ENCODE data around the gene CALY. TPM values are rescaled to one million over a fixed set of nuclear protein-coding genes. Genes with fewer than 3 reads are reported as not detected.

CALY gene
- total RNA-seq, 1 experiment from 2014 or later = not detected

GRCh38 chr10:133298466-133298865 is 38.2 kb downstream of the CALY start:
- Mint-ChIP-seq H3K4me1 (ENCODE audit: low read depth, unreplicated experiment) (no peaks in the 10 kb centered on the region), H3K4me3 (ENCODE audit: unreplicated experiment) (no peak overlapping the region), H3K9me3 (ENCODE audit: unreplicated experiment) (no peaks in the 10 kb centered on the region), H3K36me3 (ENCODE audit: insufficient read depth, unreplicated experiment) (peaks cover 85% of the 10 kb centered on the region), H3K27me3 (ENCODE audit: insufficient read depth, unreplicated experiment) (no peaks in the 10 kb centered on the region), H3K27ac (ENCODE audit: unreplicated experiment) (no peak overlapping the region)
- no peak for TF ChIP-seq CTCF (IDR thresholded peaks at IDR 0.05; ENCODE audit: insufficient read depth in 1 of 2, low read depth in 1 of 2, low read length in 1 of 2, severe bottlenecking in 1 of 2, unreplicated experiment in 1 of 2)
- H3K27me3 ChIP-seq (replicated peaks; ENCODE audit: control insufficient read depth, insufficient read depth, low read length) = no peaks in the 10 kb centered on the region
- intact Hi-C loops (cut with micrococcal nuclease; ENCODE audit: unreplicated experiment) = no loop called here
- H3K36me3 ChIP-seq (ENCODE audit: control insufficient read depth, insufficient read depth, low read length) = peaks cover 6% of the 10 kb centered on the region; the same call in 1 of the 2 replicates
- no TSS peak for BruUV-seq (replicated peaks)
- ChIA-PET CTCF (interaction anchor here (1.3 kb wide), 1 partner anchor 9 kb away, joined by 5 read pairs; no protein-coding TSS in a partner anchor), POLR2A (no interaction called here)
- H3K4me3 ChIP-seq (ENCODE audit: low read depth, low read length) = no peak overlapping the region
- H3K4me1 ChIP-seq = no peaks in the 10 kb centered on the region
- H3K9me3 ChIP-seq = no peaks in the 10 kb centered on the region
- DNase-seq = no peak

GRCh38 chr10:133297504-133297903 is 39.2 kb downstream of the CALY start:
- no peak for TF ChIP-seq CTCF (IDR thresholded peaks at IDR 0.05; ENCODE audit: insufficient read depth in 1 of 2, low read depth in 1 of 2, low read length in 1 of 2, severe bottlenecking in 1 of 2, unreplicated experiment in 1 of 2)
- H3K4me3 Mint-ChIP-seq (ENCODE audit: unreplicated experiment) = no peak overlapping the region
- H3K4me3 ChIP-seq (ENCODE audit: low read depth, low read length) = no peak overlapping the region
- peaks cover 7% of the 10 kb centered on the region for H3K36me3 ChIP-seq (ENCODE audit: control insufficient read depth, insufficient read depth, low read length)
- H3K9me3 Mint-ChIP-seq (ENCODE audit: unreplicated experiment) = no peaks in the 10 kb centered on the region
- no peak for DNase-seq
- H3K4me1 ChIP-seq = no peaks in the 10 kb centered on the region
- ChIA-PET POLR2A (no interaction called here), CTCF (no interaction called here)
- no peak overlapping the region for H3K27ac Mint-ChIP-seq (ENCODE audit: unreplicated experiment)
- H3K36me3 Mint-ChIP-seq (ENCODE audit: insufficient read depth, unreplicated experiment) = peaks cover 80% of the 10 kb centered on the region
- no peaks in the 10 kb centered on the region for H3K27me3 Mint-ChIP-seq (ENCODE audit: insufficient read depth, unreplicated experiment)
- no peaks in the 10 kb centered on the region for H3K27me3 ChIP-seq (replicated peaks; ENCODE audit: control insufficient read depth, insufficient read depth, low read length)
- H3K9me3 ChIP-seq = no peaks in the 10 kb centered on the region
- no TSS peak for BruUV-seq (replicated peaks)
- intact Hi-C loops (cut with micrococcal nuclease; ENCODE audit: unreplicated experiment) = no loop called here
- H3K4me1 Mint-ChIP-seq (ENCODE audit: low read depth, unreplicated experiment) = no peaks in the 10 kb centered on the region

GRCh38 chr10:133295426-133296320 is 41.0 kb downstream of the CALY start:
- no peaks in the 10 kb centered on the region for H3K9me3 Mint-ChIP-seq (ENCODE audit: unreplicated experiment)
- H3K27me3 Mint-ChIP-seq (ENCODE audit: insufficient read depth, unreplicated experiment) = no peaks in the 10 kb centered on the region
- Histone ChIP-seq H3K27me3 (replicated peaks; ENCODE audit: control insufficient read depth, insufficient read depth, low read length) (no peaks in the 10 kb centered on the region), H3K36me3 (ENCODE audit: control insufficient read depth, insufficient read depth, low read length) (peaks cover 6% of the 10 kb centered on the region), H3K9me3 (no peaks in the 10 kb centered on the region), H3K4me1 (no peaks in the 10 kb centered on the region), H3K4me3 (ENCODE audit: low read depth, low read length) (no peak overlapping the region)
- CTCF ChIA-PET = interaction anchor here (1.0 kb wide), 1 partner anchor 34 kb away, joined by 3 read pairs; no protein-coding TSS in a partner anchor
- TF ChIP-seq CTCF (IDR thresholded peaks at IDR 0.05; ENCODE audit: insufficient read depth in 1 of 2, low read depth in 1 of 2, low read length in 1 of 2, severe bottlenecking in 1 of 2, unreplicated experiment in 1 of 2) = no peak
- no peaks in the 10 kb centered on the region for H3K4me1 Mint-ChIP-seq (ENCODE audit: low read depth, unreplicated experiment)
- DNase-seq = no peak
- intact Hi-C loops (cut with micrococcal nuclease; ENCODE audit: unreplicated experiment) = no loop called here
- H3K36me3 Mint-ChIP-seq (ENCODE audit: insufficient read depth, unreplicated experiment) = peaks cover 66% of the 10 kb centered on the region
- H3K27ac Mint-ChIP-seq (ENCODE audit: unreplicated experiment) = no peak overlapping the region
- BruUV-seq (replicated peaks) = no TSS peak
- POLR2A ChIA-PET = no interaction called here
- no peak overlapping the region for H3K4me3 Mint-ChIP-seq (ENCODE audit: unreplicated experiment)

Data from Caco-2 (cell line).